Stomach (tissue), 9 donors: ENCODE results near the gene TMEM151B. TPM values are rescaled to one million over a fixed set of nuclear protein-coding genes. Genes with fewer than 3 reads are reported as not detected.

Source experiments
- DNase-seq, 2 donors: peaks; one replicate each; pipeline versions ENCODE4 v3.0.0 to v3.0.0-alpha.2; 2013 to 2019
- H3K27ac ChIP-seq, 5 donors: fragments of 200-600 bp in 4 of 5; sonication (generic) in 4 of 5; one replicate each; pipeline ENCODE4 v1.5.1; 2013 to 2019; ENCODE audit warnings: mild to moderate bottlenecking in 1 of 5, moderate library complexity in 1 of 5
- H3K27me3 ChIP-seq, 3 donors: fragments of 200-600 bp; sonication (generic); one replicate each; pipeline ENCODE4 v1.5.1; 2017 to 2019; ENCODE audit warnings: mixed run types in 1 of 3
- H3K36me3 ChIP-seq, 4 donors: fragments of 200-600 bp; sonication (generic); 1 replicate in 3 of 4; 2 replicates in 1 of 4; pipeline ENCODE4 v1.5.1; 2016 to 2019
- H3K4me1 ChIP-seq, 4 donors: fragments of 200-600 bp; sonication (generic); one replicate each; pipeline ENCODE4 v1.5.1; 2016 to 2019
- H3K4me3 ChIP-seq, 4 donors: fragments of 200-600 bp; sonication (generic) in 3 of 4; one replicate each; pipeline ENCODE4 v1.5.1; 2016 to 2019; ENCODE audit warnings: mild to moderate bottlenecking in 1 of 4
- H3K9me3 ChIP-seq, 4 donors: fragments of 200-600 bp; sonication (generic); one replicate each; pipeline ENCODE4 v1.5.1; 2016 to 2019
- CTCF ChIP-seq, 7 experiments: fragments of 450-650 bp in 4 of 7; fragments of 200-600 bp in 3 of 7; sonication (generic) in 3 of 7; IDR thresholded peaks; one replicate each; pipeline ENCODE4 v1.5.1; 2016 to 2019; ENCODE audit warnings: antibody characterized with exemption in 7 of 7, control low read depth in 2 of 7, mild to moderate bottlenecking in 1 of 7
- EP300 ChIP-seq: sonication (generic); formaldehyde crosslinking; IDR thresholded peaks from one replicate; pipeline ENCODE4 v1.6.1; 2017; ENCODE audit warnings: antibody characterized with exemption
- POLR2A ChIP-seq, 4 donors: fragments of 450-650 bp; IDR thresholded peaks; one replicate each; pipeline ENCODE4 v1.6.1; 2016; ENCODE audit warnings: antibody characterized with exemption in 4 of 4, control low read depth in 2 of 4, mild to moderate bottlenecking in 1 of 4, moderate library complexity in 1 of 4
- POLR2AphosphoS5 ChIP-seq, 3 donors: sonication (generic); formaldehyde crosslinking; IDR thresholded peaks; one replicate each; pipeline ENCODE4 v1.6.1; 2016; ENCODE audit warnings: antibody characterized with exemption in 3 of 3
- WGBS, 5 donors: extraction: QIAGEN DNeasy Blood & Tissue Kit in 3 of 5; methylation state at CpG; one replicate each; pipeline versions ENCODE4 v1.1.5 to v1.1.7; 2013 to 2018; 5-methylcytosine and 5-hydroxymethylcytosine counted together
- intact Hi-C: fragments of 100-400 bp; cut with DNase I; formaldehyde crosslinking; loops from one replicate; pipeline ENCODE4 v1.15.1; 2023; ENCODE audit warnings: low total_unique reads
- polyA plus RNA-seq, 3 donors: library from polyadenylated mRNA; stranded (reverse); fragments of 200-250 nt; gene quantifications; one replicate each; pipeline ENCODE4 v1.2.3, GENCODE V29; 2013
- total RNA-seq, 5 donors: library from RNA; depleted of rRNA; stranded (reverse); fragments of >200 nt; gene quantifications; one replicate each; pipeline versions ENCODE4 v1.1.0 to v1.2.3, GENCODE V29; 2014 to 2016
- donor health status: healthy with polysubstance abuse.
- donor health status: Bipolar disorder and iron deficiency.
- donor health status: healthy.

TMEM151B gene
- total and polyA plus RNA-seq, 8 donors = 0.12 to 0.29 (median 0.23) TPM; not detected in 4

GRCh38 chr6:44246663-44247337, 23.4 kb upstream of the TMEM151B start, which contains the start of gene HSP90AB1:
HSP90AB1 (plus strand) TSS chr6:44247101; CDS start chr6:44248630, 1,529 bp downstream.
- Histone ChIP-seq H3K4me3 (peak within 1 kb of the TSS; percentile 70 to 99 (median 92)), H3K9me3 (no peaks in the 10 kb centered on the region), H3K4me1 (peaks cover 28 to 49% (median 41%) of the 10 kb centered on the region in 4 donors), H3K27ac (peak within 1 kb of the TSS; percentile 94 to 99 (median 98)), H3K36me3 (peaks cover 30 to 34% (median 33%) of the 10 kb centered on the region in 4 donors), H3K27me3 (no peaks in the 10 kb centered on the region)
- WGBS, 5 donors = 0% methylated on average over 30 to 34 of the region's 34 CpGs
- peak; percentile 98 for DNase-seq
- TF ChIP-seq CTCF (IDR thresholded peaks at IDR 0.05) (no peak), POLR2AphosphoS5 (IDR thresholded peaks at IDR 0.05) (peak; percentile 97 to 100 (median 100)), POLR2A (IDR thresholded peaks at IDR 0.05) (peak in 2 of 4 donors; percentile 90 to 98), EP300 (no peak)
- intact Hi-C loops = no loop called here

GRCh38 chr6:44247338-44248302, 22.6 kb upstream of the TMEM151B start:
- H3K4me1 ChIP-seq = peaks cover 32 to 57% (median 48%) of the 10 kb centered on the region in 4 donors
- no peaks in the 10 kb centered on the region for H3K27me3 ChIP-seq
- 0 to 1% (median 0%) methylated on average over 37 to 52 of the region's 52 CpGs for WGBS, 5 donors
- H3K36me3 ChIP-seq = peaks cover 38 to 42% (median 41%) of the 10 kb centered on the region in 4 donors
- no peaks in the 10 kb centered on the region for H3K9me3 ChIP-seq
- TF ChIP-seq POLR2AphosphoS5 (IDR thresholded peaks at IDR 0.05) (peak; percentile 30 to 67 (median 54)), EP300 (no peak), CTCF (IDR thresholded peaks at IDR 0.05) (no peak), POLR2A (IDR thresholded peaks at IDR 0.05) (no peak)
- H3K4me3 ChIP-seq = peak overlapping the region; percentile 70 to 99 (median 92)
- intact Hi-C loops = no loop called here
- peak; percentile 80 to 91 for DNase-seq
- H3K27ac ChIP-seq = peak overlapping the region; percentile 94 to 99 (median 98)

GRCh38 chr6:44248579-44248978, 21.7 kb upstream of the TMEM151B start:
- TF ChIP-seq EP300 = no peak
- TF ChIP-seq CTCF (IDR thresholded peaks at IDR 0.05) = no peak
- no peak for TF ChIP-seq POLR2AphosphoS5 (IDR thresholded peaks at IDR 0.05)
- no peak for TF ChIP-seq POLR2A (IDR thresholded peaks at IDR 0.05)
- Histone ChIP-seq H3K4me1 (peaks cover 33 to 67% (median 56%) of the 10 kb centered on the region in 4 donors), H3K4me3 (peak overlapping the region; percentile 70 to 99 (median 92)), H3K9me3 (no peaks in the 10 kb centered on the region), H3K27ac (peak overlapping the region in 4 of 5 donors; percentile 94 to 99 (median 98)), H3K36me3 (peaks cover 48 to 52% (median 51%) of the 10 kb centered on the region in 4 donors), H3K27me3 (no peaks in the 10 kb centered on the region)
- intact Hi-C loops = no loop called here
- DNase-seq = no peak
- WGBS, 5 donors = 9 to 20% (median 16%) methylated on average over 1 of the region's 1 CpG
